HepG2 (cell line): Measurements from ENCODE around the gene RSAD1. TPM values are rescaled to one million over a fixed set of nuclear protein-coding genes. Genes with fewer than 3 reads are reported as not detected.

ENCODE experiments used
- ADNP ChIP-seq: sonication (generic); formaldehyde crosslinking; IDR thresholded peaks from 2 replicates; pipeline ENCODE4 v1.4.0; 2020; ENCODE audit warnings: missing genetic modification reagents
- DPF2 ChIP-seq: sonication (generic); formaldehyde crosslinking; IDR thresholded peaks from 2 replicates; pipeline ENCODE4 v1.4.0; 2020; ENCODE audit warnings: mild to moderate bottlenecking, low read depth, missing genetic modification reagents, borderline replicate concordance
- GZF1 ChIP-seq: sonication (generic); formaldehyde crosslinking; IDR thresholded peaks from 2 replicates; pipeline ENCODE4 v1.5.1; 2020; ENCODE audit warnings: mild to moderate bottlenecking, missing genetic modification reagents
- HMG20A ChIP-seq: IDR thresholded peaks from 2 replicates; pipeline ENCODE4 v1.6.1; 2016; ENCODE audit warnings: borderline replicate concordance
- ISL2 ChIP-seq: sonication (generic); formaldehyde crosslinking; IDR thresholded peaks from 2 replicates; pipeline ENCODE4 v1.5.0; 2020; ENCODE audit warnings: missing genetic modification reagents
- MIER3 ChIP-seq: IDR thresholded peaks from 2 replicates; pipeline ENCODE4 v1.6.1; 2016; ENCODE audit warnings: missing compliant biosample characterization, borderline replicate concordance
- NFKB2 ChIP-seq: sonication (generic); formaldehyde crosslinking; IDR thresholded peaks from 2 replicates; pipeline ENCODE4 v1.4.0; 2020; ENCODE audit warnings: missing genetic modification reagents, borderline replicate concordance
- PHF21A ChIP-seq: sonication (generic); formaldehyde crosslinking; IDR thresholded peaks from 2 replicates; pipeline ENCODE4 v1.5.0; 2020; ENCODE audit warnings: mild to moderate bottlenecking, missing genetic modification reagents
- SOX5 ChIP-seq: IDR thresholded peaks from 2 replicates; pipeline ENCODE4 v1.6.1; 2016; ENCODE audit warnings: borderline replicate concordance
- STAG1 ChIP-seq: sonication (generic); formaldehyde crosslinking; IDR thresholded peaks from 2 replicates; pipeline ENCODE4 v1.4.0; 2020; ENCODE audit warnings: missing genetic modification reagents
- TCF7 ChIP-seq: sonication (generic); IDR thresholded peaks from 2 replicates; pipeline ENCODE4 v1.6.1; 2016; ENCODE audit warnings: antibody characterized with exemption, low read depth
- ZFX ChIP-seq: sonication (generic); formaldehyde crosslinking; IDR thresholded peaks from 2 replicates; pipeline ENCODE4 v1.4.0; 2020; ENCODE audit warnings: mild to moderate bottlenecking, low read depth, missing genetic modification reagents, moderate library complexity
- ZHX2 ChIP-seq, 2 experiments: sonication (generic) in 1 of 2; formaldehyde crosslinking in 1 of 2; IDR thresholded peaks; 2 replicates each; pipeline versions ENCODE4 v1.6.1 to v1.9.0; 2014 to 2022; ENCODE audit warnings: antibody characterized with exemption in 1 of 2, borderline replicate concordance in 1 of 2, inconsistent platforms in 1 of 2, low read depth in 1 of 2, missing genetic modification reagents in 1 of 2
- ZKSCAN1 ChIP-seq: fragments of 150-350 bp; IDR thresholded peaks from 2 replicates; pipeline ENCODE4 v1.6.1; 2014; ENCODE audit warnings: low read length
- polyA plus RNA-seq, 8 experiments: library from polyadenylated mRNA; depleted of rRNA in 3 of 8; stranded (reverse) in 7 of 8; unstranded in 1 of 8; fragments of >200 nt; fragmentation: Illumina TruSeq in 4 of 8; extraction: Trizol in 4 of 8; gene quantifications; 2 replicates each; pipeline versions ENCODE4 v1.2.1 to v1.2.3, GENCODE V29; 2011 to 2016; ENCODE audit warnings: low read depth in 4 of 8, missing spikeins in 1 of 8, mixed read lengths in 1 of 8; ENCODE audit not compliant: insufficient read depth in 1 of 8
- total RNA-seq, 5 experiments: library from RNA; depleted of rRNA; stranded (reverse); fragments of >200 nt; fragmentation: Illumina TruSeq; extraction: Trizol; gene quantifications; 2 replicates each; pipeline ENCODE4 v1.2.3, GENCODE V29; 2016; ENCODE audit warnings: low read depth in 1 of 5
- TF ChIP-seq, protein P1 (sequence below): sonication (generic); formaldehyde crosslinking; IDR thresholded peaks from 2 replicates; pipeline ENCODE4 v1.5.0; 2020; ENCODE audit warnings: mild to moderate bottlenecking, missing genetic modification reagents, borderline replicate concordance
- TF ChIP-seq, protein P2 (sequence below): sonication (generic); formaldehyde crosslinking; IDR thresholded peaks from 2 replicates; pipeline ENCODE4 v1.4.0; 2020; ENCODE audit warnings: missing genetic modification reagents

RSAD1 gene
- total and polyA plus RNA-seq, 2 of the 13 experiments (the other 11 are each of a cell fraction or from before 2014, with no cell fraction given), result 22.7 to 27.7 TPM

DNA sequence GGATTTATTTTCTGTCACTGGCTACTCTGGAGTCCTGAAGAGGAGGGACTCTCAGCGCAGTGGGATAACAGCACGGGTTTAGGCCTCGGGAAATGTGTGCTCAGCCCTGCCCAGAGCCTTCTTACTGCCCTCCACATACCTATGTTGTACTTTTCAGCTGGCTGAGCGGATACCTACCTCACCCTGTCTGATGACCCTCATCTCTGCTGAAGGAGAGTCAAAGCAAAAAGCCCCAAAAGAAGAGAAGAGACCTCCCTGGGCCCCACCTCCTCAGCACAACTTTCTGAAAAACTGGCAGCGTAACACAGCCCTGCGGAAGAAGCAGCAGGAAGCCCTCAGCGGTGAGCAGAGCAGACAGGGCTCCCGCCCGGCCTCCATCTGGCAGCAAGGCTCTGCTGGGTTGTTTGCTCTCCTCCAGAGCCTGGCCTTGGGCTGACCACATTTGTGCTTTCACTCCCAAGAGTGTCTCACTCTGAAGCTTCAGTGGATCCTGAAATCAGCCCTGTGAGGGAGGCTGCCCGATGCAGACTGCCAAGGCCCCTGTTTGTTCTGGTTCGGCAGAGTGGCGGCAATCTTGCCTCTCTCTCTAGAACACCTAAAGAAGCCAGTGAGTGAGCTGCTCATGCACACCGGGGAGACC, 39.8 kb downstream of the RSAD1 start (continued):
- TF ChIP-seq, protein P1, sequence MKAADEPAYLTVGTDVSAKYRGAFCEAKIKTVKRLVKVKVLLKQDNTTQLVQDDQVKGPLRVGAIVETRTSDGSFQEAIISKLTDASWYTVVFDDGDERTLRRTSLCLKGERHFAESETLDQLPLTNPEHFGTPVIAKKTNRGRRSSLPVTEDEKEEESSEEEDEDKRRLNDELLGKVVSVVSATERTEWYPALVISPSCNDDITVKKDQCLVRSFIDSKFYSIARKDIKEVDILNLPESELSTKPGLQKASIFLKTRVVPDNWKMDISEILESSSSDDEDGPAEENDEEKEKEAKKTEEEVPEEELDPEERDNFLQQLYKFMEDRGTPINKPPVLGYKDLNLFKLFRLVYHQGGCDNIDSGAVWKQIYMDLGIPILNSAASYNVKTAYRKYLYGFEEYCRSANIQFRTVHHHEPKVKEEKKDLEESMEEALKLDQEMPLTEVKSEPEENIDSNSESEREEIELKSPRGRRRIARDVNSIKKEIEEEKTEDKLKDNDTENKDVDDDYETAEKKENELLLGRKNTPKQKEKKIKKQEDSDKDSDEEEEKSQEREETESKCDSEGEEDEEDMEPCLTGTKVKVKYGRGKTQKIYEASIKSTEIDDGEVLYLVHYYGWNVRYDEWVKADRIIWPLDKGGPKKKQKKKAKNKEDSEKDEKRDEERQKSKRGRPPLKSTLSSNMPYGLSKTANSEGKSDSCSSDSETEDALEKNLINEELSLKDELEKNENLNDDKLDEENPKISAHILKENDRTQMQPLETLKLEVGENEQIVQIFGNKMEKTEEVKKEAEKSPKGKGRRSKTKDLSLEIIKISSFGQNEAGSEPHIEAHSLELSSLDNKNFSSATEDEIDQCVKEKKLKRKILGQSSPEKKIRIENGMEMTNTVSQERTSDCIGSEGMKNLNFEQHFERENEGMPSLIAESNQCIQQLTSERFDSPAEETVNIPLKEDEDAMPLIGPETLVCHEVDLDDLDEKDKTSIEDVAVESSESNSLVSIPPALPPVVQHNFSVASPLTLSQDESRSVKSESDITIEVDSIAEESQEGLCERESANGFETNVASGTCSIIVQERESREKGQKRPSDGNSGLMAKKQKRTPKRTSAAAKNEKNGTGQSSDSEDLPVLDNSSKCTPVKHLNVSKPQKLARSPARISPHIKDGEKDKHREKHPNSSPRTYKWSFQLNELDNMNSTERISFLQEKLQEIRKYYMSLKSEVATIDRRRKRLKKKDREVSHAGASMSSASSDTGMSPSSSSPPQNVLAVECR, result peak; percentile 42; the same call in 1 of the 2 replicates
- TF ChIP-seq SOX5 (CRISPR knock-in tag), result no peak
- TF ChIP-seq ZFX (CRISPR knock-in tag), result peak; percentile 73
- TF ChIP-seq TCF7, result no peak
- TF ChIP-seq, protein P2, sequence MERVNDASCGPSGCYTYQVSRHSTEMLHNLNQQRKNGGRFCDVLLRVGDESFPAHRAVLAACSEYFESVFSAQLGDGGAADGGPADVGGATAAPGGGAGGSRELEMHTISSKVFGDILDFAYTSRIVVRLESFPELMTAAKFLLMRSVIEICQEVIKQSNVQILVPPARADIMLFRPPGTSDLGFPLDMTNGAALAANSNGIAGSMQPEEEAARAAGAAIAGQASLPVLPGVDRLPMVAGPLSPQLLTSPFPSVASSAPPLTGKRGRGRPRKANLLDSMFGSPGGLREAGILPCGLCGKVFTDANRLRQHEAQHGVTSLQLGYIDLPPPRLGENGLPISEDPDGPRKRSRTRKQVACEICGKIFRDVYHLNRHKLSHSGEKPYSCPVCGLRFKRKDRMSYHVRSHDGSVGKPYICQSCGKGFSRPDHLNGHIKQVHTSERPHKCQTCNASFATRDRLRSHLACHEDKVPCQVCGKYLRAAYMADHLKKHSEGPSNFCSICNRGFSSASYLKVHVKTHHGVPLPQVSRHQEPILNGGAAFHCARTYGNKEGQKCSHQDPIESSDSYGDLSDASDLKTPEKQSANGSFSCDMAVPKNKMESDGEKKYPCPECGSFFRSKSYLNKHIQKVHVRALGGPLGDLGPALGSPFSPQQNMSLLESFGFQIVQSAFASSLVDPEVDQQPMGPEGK (CRISPR knock-in tag), result peak; percentile 36; the same call in 1 of the 2 replicates
- TF ChIP-seq ADNP (CRISPR knock-in tag), result no peak
- TF ChIP-seq PHF21A, result 0 out of 2 replicates have a peak, but pooled peaks have one; percentile 24
- TF ChIP-seq ZHX2 (IDR thresholded peaks at IDR 0.05; ENCODE audit: low read depth), result no peak
- no peak for TF ChIP-seq ZHX2 (CRISPR knock-in tag; IDR thresholded peaks at IDR 0.05; ENCODE audit: borderline replicate concordance)
- 0 out of 2 replicates have a peak, but pooled peaks have one; percentile 16 for TF ChIP-seq NFKB2
- no peak for TF ChIP-seq HMG20A (CRISPR knock-in tag)
- TF ChIP-seq ZKSCAN1, result no peak
- no peak for TF ChIP-seq DPF2 (CRISPR knock-in tag)
- peak; percentile 23; the same call in 1 of the 2 replicates for TF ChIP-seq MIER3 (CRISPR knock-in tag)
- no peak for TF ChIP-seq GZF1 (CRISPR knock-in tag)
- TF ChIP-seq ISL2 (CRISPR knock-in tag), result 0 out of 2 replicates have a peak, but pooled peaks have one; percentile 14
- no peak for TF ChIP-seq STAG1 (CRISPR knock-in tag)
